K562 (cell line): ENCODE data around the gene DTX1. TPM values are rescaled to one million over a fixed set of nuclear protein-coding genes. Genes with fewer than 3 reads are reported as not detected.

Source experiments
- CREM ChIP-seq: IDR thresholded peaks from 2 replicates; pipeline ENCODE4 v1.6.1; 2014; ENCODE audit warnings: antibody characterized with exemption, low read depth
- RBFOX2 ChIP-seq: fragments of 200-400 bp; formaldehyde crosslinking; IDR thresholded peaks from 2 replicates; pipeline ENCODE4 v1.6.1; 2017; ENCODE audit warnings: low read depth, mild to moderate bottlenecking, low read length, moderate library complexity
- polyA plus RNA-seq, 8 experiments: library from polyadenylated mRNA; depleted of rRNA in 4 of 8; stranded (reverse) in 5 of 8; unstranded in 3 of 8; fragments of >200 nt; fragmentation: Nextera tagmentation in 2 of 8; fragmentation: Illumina TruSeq in 1 of 8; extraction: Ambion mirVana in 2 of 8; extraction: Trizol in 1 of 8; gene quantifications; 2 replicates each; pipeline versions ENCODE4 v1.2.1 to v1.2.3, GENCODE V29; 2011 to 2014; ENCODE audit warnings: inconsistent platforms in 1 of 8, missing spikeins in 1 of 8
- total RNA-seq, 7 experiments: library from RNA; depleted of rRNA in 6 of 7; stranded (reverse); fragments of >200 nt in 6 of 7; fragmentation: Illumina TruSeq in 2 of 7; extraction: Trizol in 2 of 7; gene quantifications; 2 replicates each; pipeline versions ENCODE4 v1.2.1 to v1.2.3, GENCODE V29; 2011 to 2021; ENCODE audit warnings: low replicate concordance in 1 of 7
- TF ChIP-seq, protein P1 (sequence below), 3 experiments: fragments of 200-800 bp in 1 of 3; sonication (Bioruptor generic) in 1 of 3; sonication (generic) in 1 of 3; formaldehyde crosslinking in 1 of 3; IDR thresholded peaks; 2 replicates each; pipeline versions ENCODE4 v1.6.1 to v1.8.0; 2016 to 2022; ENCODE audit warnings: mild to moderate bottlenecking in 2 of 3, missing compliant biosample characterization in 2 of 3, missing genetic modification characterization in 2 of 3, missing genetic modification reagents in 1 of 3
- TF ChIP-seq, protein P2 (sequence below), 2 experiments: fragments of 450-650 bp in 1 of 2; sonication (generic) in 1 of 2; formaldehyde crosslinking in 1 of 2; IDR thresholded peaks; 2 replicates each; pipeline versions ENCODE4 v1.7.1 to v1.9.0; 2016 to 2022; ENCODE audit warnings: inconsistent platforms in 1 of 2, mild to moderate bottlenecking in 1 of 2, missing genetic modification reagents in 1 of 2
- TF ChIP-seq, protein P3 (sequence below): sonication (generic); formaldehyde crosslinking; IDR thresholded peaks from 2 replicates; pipeline ENCODE4 v1.8.0; 2023; ENCODE audit warnings: missing genetic modification reagents, mild to moderate bottlenecking, borderline replicate concordance

The DTX1 gene
- total and polyA plus RNA-seq, 9 of the 15 experiments (the other 6 are each of a cell fraction or from before 2014, with no cell fraction given) = not detected

DNA sequence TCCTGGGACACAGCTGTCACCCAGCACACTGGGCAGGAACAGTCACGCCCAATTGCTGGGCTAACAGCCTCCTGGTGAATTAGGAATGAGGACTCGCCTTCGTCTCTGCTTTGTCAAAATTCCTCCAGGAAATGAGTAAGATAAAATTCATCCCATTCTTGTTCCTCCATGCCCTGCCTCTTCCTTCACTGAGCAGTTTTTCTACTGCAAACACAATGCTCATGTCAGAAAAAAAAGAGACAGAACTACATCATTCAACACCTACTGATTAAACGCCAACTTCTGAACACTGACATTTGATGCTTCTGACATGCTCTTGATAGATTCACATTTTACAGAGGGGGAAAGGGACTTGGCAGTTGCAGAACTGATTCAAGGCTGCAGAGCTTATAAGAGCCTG is 37.5 kb upstream of the DTX1 start (continued):
- TF ChIP-seq RBFOX2 (no peak), CREM (no peak)
- TF ChIP-seq, protein P1, sequence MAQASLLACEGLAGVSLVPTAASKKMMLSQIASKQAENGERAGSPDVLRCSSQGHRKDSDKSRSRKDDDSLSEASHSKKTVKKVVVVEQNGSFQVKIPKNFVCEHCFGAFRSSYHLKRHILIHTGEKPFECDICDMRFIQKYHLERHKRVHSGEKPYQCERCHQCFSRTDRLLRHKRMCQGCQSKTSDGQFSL (CRISPR knock-in tag; IDR thresholded peaks at IDR 0.05) = no peak
- TF ChIP-seq, protein P1 (tag; IDR thresholded peaks at IDR 0.05) = no peak
- TF ChIP-seq, protein P2, sequence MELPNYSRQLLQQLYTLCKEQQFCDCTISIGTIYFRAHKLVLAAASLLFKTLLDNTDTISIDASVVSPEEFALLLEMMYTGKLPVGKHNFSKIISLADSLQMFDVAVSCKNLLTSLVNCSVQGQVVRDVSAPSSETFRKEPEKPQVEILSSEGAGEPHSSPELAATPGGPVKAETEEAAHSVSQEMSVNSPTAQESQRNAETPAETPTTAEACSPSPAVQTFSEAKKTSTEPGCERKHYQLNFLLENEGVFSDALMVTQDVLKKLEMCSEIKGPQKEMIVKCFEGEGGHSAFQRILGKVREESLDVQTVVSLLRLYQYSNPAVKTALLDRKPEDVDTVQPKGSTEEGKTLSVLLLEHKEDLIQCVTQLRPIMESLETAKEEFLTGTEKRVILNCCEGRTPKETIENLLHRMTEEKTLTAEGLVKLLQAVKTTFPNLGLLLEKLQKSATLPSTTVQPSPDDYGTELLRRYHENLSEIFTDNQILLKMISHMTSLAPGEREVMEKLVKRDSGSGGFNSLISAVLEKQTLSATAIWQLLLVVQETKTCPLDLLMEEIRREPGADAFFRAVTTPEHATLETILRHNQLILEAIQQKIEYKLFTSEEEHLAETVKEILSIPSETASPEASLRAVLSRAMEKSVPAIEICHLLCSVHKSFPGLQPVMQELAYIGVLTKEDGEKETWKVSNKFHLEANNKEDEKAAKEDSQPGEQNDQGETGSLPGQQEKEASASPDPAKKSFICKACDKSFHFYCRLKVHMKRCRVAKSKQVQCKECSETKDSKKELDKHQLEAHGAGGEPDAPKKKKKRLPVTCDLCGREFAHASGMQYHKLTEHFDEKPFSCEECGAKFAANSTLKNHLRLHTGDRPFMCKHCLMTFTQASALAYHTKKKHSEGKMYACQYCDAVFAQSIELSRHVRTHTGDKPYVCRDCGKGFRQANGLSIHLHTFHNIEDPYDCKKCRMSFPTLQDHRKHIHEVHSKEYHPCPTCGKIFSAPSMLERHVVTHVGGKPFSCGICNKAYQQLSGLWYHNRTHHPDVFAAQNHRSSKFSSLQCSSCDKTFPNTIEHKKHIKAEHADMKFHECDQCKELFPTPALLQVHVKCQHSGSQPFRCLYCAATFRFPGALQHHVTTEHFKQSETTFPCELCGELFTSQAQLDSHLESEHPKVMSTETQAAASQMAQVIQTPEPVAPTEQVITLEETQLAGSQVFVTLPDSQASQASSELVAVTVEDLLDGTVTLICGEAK (IDR thresholded peaks at IDR 0.05) = no peak
- TF ChIP-seq, protein P2 (CRISPR knock-in tag; IDR thresholded peaks at IDR 0.05) = no peak
- TF ChIP-seq, protein P3, sequence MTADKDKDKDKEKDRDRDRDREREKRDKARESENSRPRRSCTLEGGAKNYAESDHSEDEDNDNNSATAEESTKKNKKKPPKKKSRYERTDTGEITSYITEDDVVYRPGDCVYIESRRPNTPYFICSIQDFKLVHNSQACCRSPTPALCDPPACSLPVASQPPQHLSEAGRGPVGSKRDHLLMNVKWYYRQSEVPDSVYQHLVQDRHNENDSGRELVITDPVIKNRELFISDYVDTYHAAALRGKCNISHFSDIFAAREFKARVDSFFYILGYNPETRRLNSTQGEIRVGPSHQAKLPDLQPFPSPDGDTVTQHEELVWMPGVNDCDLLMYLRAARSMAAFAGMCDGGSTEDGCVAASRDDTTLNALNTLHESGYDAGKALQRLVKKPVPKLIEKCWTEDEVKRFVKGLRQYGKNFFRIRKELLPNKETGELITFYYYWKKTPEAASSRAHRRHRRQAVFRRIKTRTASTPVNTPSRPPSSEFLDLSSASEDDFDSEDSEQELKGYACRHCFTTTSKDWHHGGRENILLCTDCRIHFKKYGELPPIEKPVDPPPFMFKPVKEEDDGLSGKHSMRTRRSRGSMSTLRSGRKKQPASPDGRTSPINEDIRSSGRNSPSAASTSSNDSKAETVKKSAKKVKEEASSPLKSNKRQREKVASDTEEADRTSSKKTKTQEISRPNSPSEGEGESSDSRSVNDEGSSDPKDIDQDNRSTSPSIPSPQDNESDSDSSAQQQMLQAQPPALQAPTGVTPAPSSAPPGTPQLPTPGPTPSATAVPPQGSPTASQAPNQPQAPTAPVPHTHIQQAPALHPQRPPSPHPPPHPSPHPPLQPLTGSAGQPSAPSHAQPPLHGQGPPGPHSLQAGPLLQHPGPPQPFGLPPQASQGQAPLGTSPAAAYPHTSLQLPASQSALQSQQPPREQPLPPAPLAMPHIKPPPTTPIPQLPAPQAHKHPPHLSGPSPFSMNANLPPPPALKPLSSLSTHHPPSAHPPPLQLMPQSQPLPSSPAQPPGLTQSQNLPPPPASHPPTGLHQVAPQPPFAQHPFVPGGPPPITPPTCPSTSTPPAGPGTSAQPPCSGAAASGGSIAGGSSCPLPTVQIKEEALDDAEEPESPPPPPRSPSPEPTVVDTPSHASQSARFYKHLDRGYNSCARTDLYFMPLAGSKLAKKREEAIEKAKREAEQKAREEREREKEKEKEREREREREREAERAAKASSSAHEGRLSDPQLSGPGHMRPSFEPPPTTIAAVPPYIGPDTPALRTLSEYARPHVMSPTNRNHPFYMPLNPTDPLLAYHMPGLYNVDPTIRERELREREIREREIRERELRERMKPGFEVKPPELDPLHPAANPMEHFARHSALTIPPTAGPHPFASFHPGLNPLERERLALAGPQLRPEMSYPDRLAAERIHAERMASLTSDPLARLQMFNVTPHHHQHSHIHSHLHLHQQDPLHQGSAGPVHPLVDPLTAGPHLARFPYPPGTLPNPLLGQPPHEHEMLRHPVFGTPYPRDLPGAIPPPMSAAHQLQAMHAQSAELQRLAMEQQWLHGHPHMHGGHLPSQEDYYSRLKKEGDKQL (CRISPR knock-in tag) = no peak
